ENCODE results near the gene VGF.

DNA sequence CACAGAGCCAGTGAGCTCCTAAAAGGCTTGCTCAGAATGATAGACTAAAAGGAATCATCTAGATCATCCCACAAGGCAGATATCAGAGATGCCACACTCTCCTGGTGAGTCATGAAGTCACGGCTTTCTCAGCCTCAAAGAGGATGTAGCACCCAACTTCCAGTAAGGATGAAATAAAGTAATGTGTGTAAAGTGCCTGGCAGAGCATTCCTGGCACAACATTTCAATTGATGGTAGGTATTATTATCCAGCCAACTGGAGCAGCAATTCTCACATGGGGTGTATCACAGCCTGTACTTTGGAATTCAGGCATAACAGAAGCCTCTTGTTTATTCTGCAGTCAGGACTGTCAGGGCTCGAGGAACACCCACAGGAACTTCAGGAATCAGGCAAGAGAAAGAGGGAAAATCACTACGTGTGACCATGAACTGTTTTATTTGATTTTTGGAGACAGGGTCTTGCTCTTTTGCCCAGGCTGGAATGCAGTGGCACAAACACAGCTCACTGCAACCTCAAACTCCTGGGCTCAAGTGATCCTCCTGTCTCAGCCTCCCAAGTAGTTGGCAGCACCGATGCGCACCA is 20.0 kb upstream of the VGF start:
- TF ChIP-seq, protein P1, sequence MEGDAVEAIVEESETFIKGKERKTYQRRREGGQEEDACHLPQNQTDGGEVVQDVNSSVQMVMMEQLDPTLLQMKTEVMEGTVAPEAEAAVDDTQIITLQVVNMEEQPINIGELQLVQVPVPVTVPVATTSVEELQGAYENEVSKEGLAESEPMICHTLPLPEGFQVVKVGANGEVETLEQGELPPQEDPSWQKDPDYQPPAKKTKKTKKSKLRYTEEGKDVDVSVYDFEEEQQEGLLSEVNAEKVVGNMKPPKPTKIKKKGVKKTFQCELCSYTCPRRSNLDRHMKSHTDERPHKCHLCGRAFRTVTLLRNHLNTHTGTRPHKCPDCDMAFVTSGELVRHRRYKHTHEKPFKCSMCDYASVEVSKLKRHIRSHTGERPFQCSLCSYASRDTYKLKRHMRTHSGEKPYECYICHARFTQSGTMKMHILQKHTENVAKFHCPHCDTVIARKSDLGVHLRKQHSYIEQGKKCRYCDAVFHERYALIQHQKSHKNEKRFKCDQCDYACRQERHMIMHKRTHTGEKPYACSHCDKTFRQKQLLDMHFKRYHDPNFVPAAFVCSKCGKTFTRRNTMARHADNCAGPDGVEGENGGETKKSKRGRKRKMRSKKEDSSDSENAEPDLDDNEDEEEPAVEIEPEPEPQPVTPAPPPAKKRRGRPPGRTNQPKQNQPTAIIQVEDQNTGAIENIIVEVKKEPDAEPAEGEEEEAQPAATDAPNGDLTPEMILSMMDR (IDR thresholded peaks at IDR 0.05) = no peak
- TF ChIP-seq EZH2 (IDR thresholded peaks at IDR 0.05; ENCODE audit: borderline replicate concordance, insufficient read depth, low read depth, low read length, poor library complexity, severe bottlenecking) = no peak

Measured in B cell (primary cell).